Measurements from ENCODE around the gene EPS8L3.
"Not testable (repeated sequence)": the region's sequence is repeated elsewhere in the genome, so short reads cannot be mapped to it uniquely, and the experiment has no call there.

The EPS8L3 gene

GRCh38 chr1:109760581-109761226, 3.0 kb downstream of the EPS8L3 start:
- Histone ChIP-seq H3K4me1 (ENCODE audit: insufficient read depth, low read length) (no peaks in the 10 kb centered on the region), H3K27me3 (ENCODE audit: insufficient read depth, low read length) (peaks cover 17% of the 10 kb centered on the region), H3K4me3 (ENCODE audit: low read length) (no peak overlapping the region), H3K9me3 (ENCODE audit: low read length) (no peaks in the 10 kb centered on the region), H2AFZ (ENCODE audit: low read depth, low read length) (no peak overlapping the region), H3K36me3 (ENCODE audit: insufficient read depth, low read length) (no peaks in the 10 kb centered on the region)

DNA sequence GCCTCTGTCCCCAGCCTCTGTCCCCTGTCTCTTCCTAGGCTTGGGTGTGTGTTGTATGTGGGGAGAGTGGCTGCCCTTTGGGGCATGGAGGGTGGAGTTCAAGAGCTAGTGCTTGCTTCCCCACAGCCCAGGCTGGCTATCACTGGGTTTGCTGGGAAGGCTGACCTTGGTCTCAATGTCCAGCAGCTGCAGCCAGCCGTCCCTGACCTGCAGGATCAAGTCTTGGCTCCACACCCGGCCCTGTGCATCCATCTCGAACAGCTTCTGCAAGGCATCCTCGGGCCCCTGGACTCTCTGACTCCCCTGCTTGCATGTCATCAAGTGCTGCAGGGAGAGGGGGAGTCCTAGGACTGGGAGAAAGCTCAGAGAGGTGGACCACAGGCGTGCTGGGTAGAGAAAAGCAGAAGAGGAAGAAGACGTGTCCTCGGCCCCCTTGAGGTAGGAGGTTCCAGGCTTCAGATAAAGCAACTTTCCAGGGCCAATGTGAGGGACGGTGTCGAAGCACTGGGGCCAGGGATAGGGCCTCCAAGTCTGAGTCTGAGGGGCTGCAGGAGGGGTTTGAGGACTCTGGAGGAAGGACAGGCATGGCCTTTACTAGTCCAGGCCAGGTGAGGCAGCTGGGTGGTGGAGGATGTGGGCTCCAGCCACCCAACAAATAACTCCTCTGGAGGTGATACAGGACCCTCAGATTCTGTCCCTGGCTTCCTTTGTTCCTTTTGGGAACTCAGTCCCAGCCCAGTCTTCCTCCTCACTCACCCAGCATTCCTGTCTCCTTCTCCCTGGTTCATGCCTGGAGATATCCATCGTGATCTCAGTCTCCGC, 4.0 kb downstream of the EPS8L3 start:
- H2AFZ ChIP-seq (ENCODE audit: low read depth, low read length): no peak overlapping the region
- H3K4me3 ChIP-seq (ENCODE audit: low read length): no peak overlapping the region
- peaks cover 9% of the 10 kb centered on the region for H3K27me3 ChIP-seq (ENCODE audit: insufficient read depth, low read length)
- no peaks in the 10 kb centered on the region for H3K36me3 ChIP-seq (ENCODE audit: insufficient read depth, low read length)
- no peaks in the 10 kb centered on the region for H3K9me3 ChIP-seq (ENCODE audit: low read length)
- no peaks in the 10 kb centered on the region for H3K4me1 ChIP-seq (ENCODE audit: insufficient read depth, low read length)

DNA sequence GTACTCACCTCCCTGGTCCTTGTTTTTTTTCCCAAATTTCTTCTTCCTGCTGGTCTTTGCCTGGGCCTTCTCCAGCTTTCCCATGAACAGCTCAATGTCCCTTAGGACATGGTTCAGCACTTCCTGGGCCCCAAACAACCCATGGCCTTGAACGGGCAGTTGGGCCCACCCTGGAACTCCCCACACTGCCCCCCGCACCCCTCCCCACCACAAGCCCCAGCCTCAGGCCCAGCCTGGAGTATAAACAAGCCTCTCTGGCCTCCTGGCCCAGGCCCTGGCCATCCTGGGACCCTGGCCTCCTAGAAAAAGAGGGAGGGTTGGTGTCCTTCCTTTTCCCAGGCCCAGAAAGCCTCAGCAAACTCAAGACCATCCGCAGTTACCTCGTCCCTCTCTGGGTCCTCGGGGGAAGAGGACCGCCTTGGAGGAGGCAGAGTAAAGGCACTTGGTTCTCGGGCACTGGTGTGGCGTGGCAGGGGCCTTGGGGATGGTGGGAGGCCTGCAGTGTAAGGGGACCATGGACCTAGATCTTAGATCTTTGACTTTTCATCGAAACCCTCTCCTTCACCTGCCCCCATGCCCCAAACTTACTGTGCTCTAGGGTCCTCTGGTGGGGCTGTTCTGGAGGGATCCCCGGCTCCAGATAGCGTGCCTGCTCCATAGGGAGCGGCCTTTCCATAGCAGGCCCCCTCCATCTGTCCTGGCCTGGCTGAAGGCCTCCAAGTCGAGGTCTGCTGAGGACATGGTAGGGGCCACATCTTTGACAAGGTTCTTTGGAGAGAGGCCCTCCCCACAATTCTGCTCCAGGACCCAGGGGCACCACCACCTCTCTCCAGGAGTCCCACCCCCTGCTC, 5.6 kb downstream of the EPS8L3 start:
- Histone ChIP-seq H3K9me3 (ENCODE audit: low read length) (no peaks in the 10 kb centered on the region), H3K27me3 (ENCODE audit: insufficient read depth, low read length) (peaks cover 10% of the 10 kb centered on the region), H2AFZ (ENCODE audit: low read depth, low read length) (no peak overlapping the region), H3K4me1 (ENCODE audit: insufficient read depth, low read length) (no peaks in the 10 kb centered on the region), H3K36me3 (ENCODE audit: insufficient read depth, low read length) (no peaks in the 10 kb centered on the region), H3K4me3 (ENCODE audit: low read length) (no peak overlapping the region)

- Histone ChIP-seq H3K36me3 (ENCODE audit: insufficient read depth, low read length) (no peaks in the 10 kb centered on the region), H2AFZ (ENCODE audit: low read depth, low read length) (no peak overlapping the region), H3K4me1 (ENCODE audit: insufficient read depth, low read length) (no peaks in the 10 kb centered on the region), H3K27me3 (ENCODE audit: insufficient read depth, low read length) (peaks cover 15% of the 10 kb centered on the region), H3K4me3 (ENCODE audit: low read length) (no peak overlapping the region), H3K9me3 (ENCODE audit: low read length) (no peaks in the 10 kb centered on the region)
These were observed 6.7 kb downstream of the EPS8L3 start for GRCh38 chr1:109756848-109757521.

GRCh38 chr1:109756325-109756724, 7.4 kb downstream of the EPS8L3 start:
- H3K36me3 ChIP-seq (ENCODE audit: insufficient read depth, low read length); H3K9me3 ChIP-seq (ENCODE audit: low read length); H2AFZ ChIP-seq (ENCODE audit: low read depth, low read length); H3K4me1 ChIP-seq (ENCODE audit: insufficient read depth, low read length); H3K4me3 ChIP-seq (ENCODE audit: low read length): not testable (repeated sequence)
- H3K27me3 ChIP-seq (ENCODE audit: insufficient read depth, low read length): peaks cover 17% of the 10 kb centered on the region

- no peaks in the 10 kb centered on the region for H3K9me3 ChIP-seq (ENCODE audit: low read length)
- H3K4me1 ChIP-seq (ENCODE audit: insufficient read depth, low read length): no peaks in the 10 kb centered on the region
- H3K27me3 ChIP-seq (ENCODE audit: insufficient read depth, low read length): peaks cover 28% of the 10 kb centered on the region
- no peak overlapping the region for H2AFZ ChIP-seq (ENCODE audit: low read depth, low read length)
- no peaks in the 10 kb centered on the region for H3K36me3 ChIP-seq (ENCODE audit: insufficient read depth, low read length)
- H3K4me3 ChIP-seq (ENCODE audit: low read length): no peak overlapping the region
These were observed 9.0 kb downstream of the EPS8L3 start for GRCh38 chr1:109754738-109755137.

DNA sequence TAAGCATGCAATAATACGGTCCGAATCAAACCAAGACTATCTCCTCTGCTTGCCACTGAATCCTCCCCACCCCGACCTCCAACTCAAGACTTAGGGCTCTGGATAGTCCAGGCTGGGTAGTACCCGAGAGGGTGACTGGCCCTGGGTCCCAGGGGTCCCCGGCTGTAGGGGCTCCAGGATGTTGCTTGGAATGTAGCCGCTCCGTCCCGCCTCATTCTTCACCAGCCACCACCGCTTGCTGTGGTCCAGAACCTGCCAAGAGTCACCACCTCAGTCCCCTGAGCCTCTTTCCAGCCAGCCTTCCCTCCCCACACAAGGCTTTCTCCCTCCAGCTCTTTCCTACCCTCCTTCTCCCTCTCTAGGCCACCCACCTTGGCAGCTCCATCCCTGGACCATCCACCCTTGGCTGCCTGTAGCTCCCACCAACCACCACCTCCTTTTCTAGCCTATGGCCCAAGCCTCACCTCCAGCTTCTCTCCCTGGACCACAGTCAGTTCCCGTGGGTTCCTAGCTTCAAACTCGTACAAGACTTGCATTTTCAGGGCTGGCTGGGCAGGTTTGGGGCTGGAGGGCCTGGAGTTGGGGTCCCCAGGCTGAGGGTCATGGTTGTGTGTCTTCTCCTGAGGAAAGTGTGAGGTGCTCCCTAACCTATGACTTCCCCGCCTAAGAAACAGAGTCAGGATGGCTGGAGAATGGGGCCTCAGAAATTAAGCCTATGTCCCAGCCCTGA, 12.0 kb downstream of the EPS8L3 start:
- Histone ChIP-seq H3K4me3 (ENCODE audit: low read length) (no peak overlapping the region), H3K36me3 (ENCODE audit: insufficient read depth, low read length) (no peaks in the 10 kb centered on the region), H3K9me3 (ENCODE audit: low read length) (no peaks in the 10 kb centered on the region), H2AFZ (ENCODE audit: low read depth, low read length) (no peak overlapping the region), H3K4me1 (ENCODE audit: insufficient read depth, low read length) (no peaks in the 10 kb centered on the region), H3K27me3 (ENCODE audit: insufficient read depth, low read length) (peaks cover 32% of the 10 kb centered on the region)

GRCh38 chr1:109750920-109751319, 12.8 kb downstream of the EPS8L3 start:
- Histone ChIP-seq H3K36me3 (ENCODE audit: insufficient read depth, low read length) (no peaks in the 10 kb centered on the region), H3K27me3 (ENCODE audit: insufficient read depth, low read length) (peaks cover 32% of the 10 kb centered on the region), H3K9me3 (ENCODE audit: low read length) (no peaks in the 10 kb centered on the region), H2AFZ (ENCODE audit: low read depth, low read length) (no peak overlapping the region), H3K4me1 (ENCODE audit: insufficient read depth, low read length) (no peaks in the 10 kb centered on the region), H3K4me3 (ENCODE audit: low read length) (no peak overlapping the region)

GRCh38 chr1:109750241-109750882, 13.4 kb downstream of the EPS8L3 start:
- Histone ChIP-seq H3K4me1 (ENCODE audit: insufficient read depth, low read length) (no peaks in the 10 kb centered on the region), H3K4me3 (ENCODE audit: low read length) (no peak overlapping the region), H3K27me3 (ENCODE audit: insufficient read depth, low read length) (peaks cover 32% of the 10 kb centered on the region), H3K36me3 (ENCODE audit: insufficient read depth, low read length) (no peaks in the 10 kb centered on the region), H3K9me3 (ENCODE audit: low read length) (no peaks in the 10 kb centered on the region), H2AFZ (ENCODE audit: low read depth, low read length) (no peak overlapping the region)

GRCh38 chr1:109749221-109749620, 14.5 kb downstream of the EPS8L3 start:
- no peaks in the 10 kb centered on the region for H3K36me3 ChIP-seq (ENCODE audit: insufficient read depth, low read length)
- H3K27me3 ChIP-seq (ENCODE audit: insufficient read depth, low read length): peaks cover 32% of the 10 kb centered on the region
- no peak overlapping the region for H3K4me3 ChIP-seq (ENCODE audit: low read length)
- H2AFZ ChIP-seq (ENCODE audit: low read depth, low read length): no peak overlapping the region
- no peaks in the 10 kb centered on the region for H3K4me1 ChIP-seq (ENCODE audit: insufficient read depth, low read length)
- H3K9me3 ChIP-seq (ENCODE audit: low read length): no peaks in the 10 kb centered on the region

DNA sequence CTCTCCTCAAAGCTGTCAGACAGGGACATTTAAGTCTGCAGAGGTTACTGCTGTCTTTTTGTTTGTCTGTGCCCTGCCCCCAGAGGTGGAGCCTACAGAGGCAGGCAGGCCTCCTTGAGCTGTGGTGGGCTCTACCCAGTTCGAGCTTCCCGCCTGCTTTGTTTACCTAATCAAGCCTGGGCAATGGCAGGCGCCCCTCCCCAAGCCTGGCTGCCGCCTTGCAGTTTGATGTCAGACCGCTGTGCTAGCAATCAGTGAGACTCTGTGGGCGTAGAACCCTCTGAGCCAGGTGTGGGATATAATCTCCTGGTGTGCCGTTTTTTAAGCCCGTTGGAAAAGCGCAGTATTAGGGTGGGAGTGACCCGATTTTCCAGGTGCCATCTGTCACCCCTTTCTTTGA, 15.4 kb downstream of the EPS8L3 start:
- not testable (repeated sequence) for H2AFZ ChIP-seq (ENCODE audit: low read depth, low read length); H3K36me3 ChIP-seq (ENCODE audit: insufficient read depth, low read length); H3K4me1 ChIP-seq (ENCODE audit: insufficient read depth, low read length); H3K4me3 ChIP-seq (ENCODE audit: low read length); H3K9me3 ChIP-seq (ENCODE audit: low read length)
- peaks cover 30% of the 10 kb centered on the region for H3K27me3 ChIP-seq (ENCODE audit: insufficient read depth, low read length)
